Tibial nerve (tissue), 4 donors: ENCODE data around the gene U2AF1L4. TPM values are rescaled to one million over a fixed set of nuclear protein-coding genes. Genes with fewer than 3 reads are reported as not detected.

Source experiments
- DNase-seq, 2 donors: peaks; one replicate each; pipeline ENCODE4 v3.0.0-alpha.2; 2019; ENCODE audit warnings: low spot score in 2 of 2
- H3K27ac ChIP-seq, 4 donors: fragments of 200-600 bp; sonication (generic) in 3 of 4; one replicate each; pipeline ENCODE4 v1.5.1; 2017 to 2019; ENCODE audit warnings: mild to moderate bottlenecking in 1 of 4
- H3K27me3 ChIP-seq, 2 donors: fragments of 200-600 bp; sonication (generic) in 1 of 2; one replicate each; pipeline versions ENCODE4 v1.5.1 to v1.6.0; 2017 to 2019
- H3K36me3 ChIP-seq, 3 donors: fragments of 200-600 bp; sonication (generic); one replicate each; pipeline ENCODE4 v1.5.1; 2018 to 2019
- H3K4me1 ChIP-seq, 4 donors: fragments of 200-600 bp; sonication (generic) in 3 of 4; one replicate each; pipeline ENCODE4 v1.5.1; 2017 to 2019
- H3K4me3 ChIP-seq, 4 donors: fragments of 200-600 bp; sonication (generic) in 3 of 4; one replicate each; pipeline ENCODE4 v1.5.1; 2017 to 2019; ENCODE audit warnings: mild to moderate bottlenecking in 1 of 4, moderate library complexity in 1 of 4
- H3K9me3 ChIP-seq, 4 donors: fragments of 200-600 bp; sonication (generic) in 3 of 4; one replicate each; pipeline ENCODE4 v1.5.1; 2017 to 2019
- CTCF ChIP-seq, 5 experiments: fragments of 200-600 bp in 3 of 5; fragments of 450-650 bp in 2 of 5; sonication (generic) in 3 of 5; IDR thresholded peaks; one replicate each; pipeline ENCODE4 v1.5.1; 2016 to 2019; ENCODE audit warnings: antibody characterized with exemption in 5 of 5, mild to moderate bottlenecking in 3 of 5, moderate library complexity in 2 of 5
- EP300 ChIP-seq, 2 donors: sonication (generic); formaldehyde crosslinking; IDR thresholded peaks; one replicate each; pipeline ENCODE4 v1.6.1; 2017; ENCODE audit warnings: antibody characterized with exemption in 2 of 2, mild to moderate bottlenecking in 1 of 2
- POLR2A ChIP-seq, 2 donors: fragments of 450-650 bp; IDR thresholded peaks; one replicate each; pipeline ENCODE4 v1.6.1; 2017; ENCODE audit warnings: antibody characterized with exemption in 2 of 2, mild to moderate bottlenecking in 2 of 2, moderate library complexity in 2 of 2
- WGBS, 2 donors: methylation state at CpG; one replicate each; pipeline ENCODE4 v1.1.5; 2018; 5-methylcytosine and 5-hydroxymethylcytosine counted together
- total RNA-seq, 4 donors: library from RNA; depleted of rRNA; stranded (reverse); fragments of >200 nt; gene quantifications; one replicate each; pipeline ENCODE4 v1.1.0, GENCODE V29; 2016

U2AF1L4 gene
- total RNA-seq, 4 donors from 2014 or later: 17.8 to 51.1 (median 43.2) TPM

GRCh38 chr19:35733180-35734125 lies 11.8 kb downstream of the U2AF1L4 start:
- whole genome bisulfite sequencing, 2 donors: 89% methylated on average over 25 to 30 of the region's 35 CpGs
- Histone ChIP-seq H3K27ac (no peak overlapping the region), H3K4me3 (no peak overlapping the region), H3K27me3 (no peaks in the 10 kb centered on the region), H3K4me1 (no peaks in the 10 kb centered on the region), H3K9me3 (no peaks in the 10 kb centered on the region), H3K36me3 (peaks cover 2 to 100% (median 32%) of the 10 kb centered on the region in 3 donors)
- no peak for DNase-seq
- no peak for TF ChIP-seq POLR2A (IDR thresholded peaks at IDR 0.05)
- no peak for TF ChIP-seq CTCF (IDR thresholded peaks at IDR 0.05)
- TF ChIP-seq EP300 (IDR thresholded peaks at IDR 0.05): no peak

- no peak overlapping the region for H3K27ac ChIP-seq
- WGBS, 2 donors: 84 to 86% methylated on average over 20 to 25 of the region's 25 CpGs
- H3K4me3 ChIP-seq: no peak overlapping the region
- no peak for DNase-seq
- no peaks in the 10 kb centered on the region for H3K4me1 ChIP-seq
- TF ChIP-seq CTCF (IDR thresholded peaks at IDR 0.05) (no peak), EP300 (IDR thresholded peaks at IDR 0.05) (no peak), POLR2A (IDR thresholded peaks at IDR 0.05) (no peak)
- peaks cover 0 to 100% (median 38%) of the 10 kb centered on the region in 3 donors for H3K36me3 ChIP-seq
- no peaks in the 10 kb centered on the region for H3K27me3 ChIP-seq
- no peaks in the 10 kb centered on the region for H3K9me3 ChIP-seq
Observed at GRCh38 chr19:35732540-35733179, 12.6 kb downstream of the U2AF1L4 start.

GRCh38 chr19:35731779-35732405 lies 13.3 kb downstream of the U2AF1L4 start:
- Histone ChIP-seq H3K36me3 (peaks cover 0 to 100% (median 45%) of the 10 kb centered on the region in 3 donors), H3K27ac (no peak overlapping the region), H3K4me3 (no peak overlapping the region), H3K27me3 (no peaks in the 10 kb centered on the region), H3K4me1 (no peaks in the 10 kb centered on the region), H3K9me3 (no peaks in the 10 kb centered on the region)
- WGBS, 2 donors: 83 to 84% methylated on average over 21 of the region's 21 CpGs
- no peak for DNase-seq
- TF ChIP-seq POLR2A (IDR thresholded peaks at IDR 0.05): no peak
- TF ChIP-seq EP300 (IDR thresholded peaks at IDR 0.05): no peak
- TF ChIP-seq CTCF (IDR thresholded peaks at IDR 0.05): no peak

- no peaks in the 10 kb centered on the region for H3K4me1 ChIP-seq
- no peak for DNase-seq
- H3K27me3 ChIP-seq: no peaks in the 10 kb centered on the region
- WGBS, 2 donors: 82 to 87% methylated on average over 9 of the region's 9 CpGs
- no peak for TF ChIP-seq POLR2A (IDR thresholded peaks at IDR 0.05)
- TF ChIP-seq EP300 (IDR thresholded peaks at IDR 0.05): no peak
- TF ChIP-seq CTCF (IDR thresholded peaks at IDR 0.05): no peak
- no peak overlapping the region for H3K27ac ChIP-seq
- no peaks in the 10 kb centered on the region for H3K9me3 ChIP-seq
- H3K36me3 ChIP-seq: peaks cover 0 to 100% (median 47%) of the 10 kb centered on the region in 3 donors
- no peak overlapping the region for H3K4me3 ChIP-seq
Observed at GRCh38 chr19:35731353-35731752, 13.9 kb downstream of the U2AF1L4 start.
